Hepatocyte (in vitro differentiated cells): Measurements from ENCODE around the gene G2E3.

Experiments
- EZH2 ChIP-seq: fragments of 200-600 bp; sonication (generic); IDR thresholded peaks from 2 replicates; pipeline ENCODE4 v1.6.1; 2016; ENCODE audit warnings: antibody characterized with exemption, mild to moderate bottlenecking, borderline replicate concordance
- EZH2phosphoT487 ChIP-seq: fragments of 200-600 bp; sonication (generic); IDR thresholded peaks from one replicate; pipeline ENCODE4 v1.6.1; 2018; ENCODE audit warnings: antibody characterized with exemption, mild to moderate bottlenecking, low read depth, moderate library complexity; ENCODE audit not compliant: unreplicated experiment, severe bottlenecking
- TF ChIP-seq, protein P1 (sequence below): fragments of 200-600 bp; sonication (generic); IDR thresholded peaks from 2 replicates; pipeline ENCODE4 v1.5.1; 2016; ENCODE audit warnings: antibody characterized with exemption, mild to moderate bottlenecking; ENCODE audit not compliant: poor library complexity

DNA sequence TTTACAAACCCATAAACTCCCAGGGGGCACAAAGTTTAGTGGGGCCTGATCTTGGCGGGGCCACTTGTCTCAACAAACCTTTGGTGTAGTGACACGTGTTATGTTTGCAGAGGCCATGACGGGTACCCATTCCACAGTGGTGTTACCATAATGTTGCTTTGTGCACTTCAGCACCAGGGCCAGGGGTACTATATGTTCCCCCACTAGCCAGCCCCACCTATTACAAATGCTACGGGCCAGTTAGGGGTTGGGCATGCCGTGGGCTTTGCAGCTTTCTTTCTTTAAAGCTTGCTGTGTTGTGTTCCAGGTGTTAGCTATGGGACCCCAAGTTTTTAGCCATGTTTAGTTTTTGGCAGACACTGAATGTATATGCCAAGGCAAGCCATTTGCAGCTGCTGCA lies 30.8 kb upstream of the G2E3 start:
- TF ChIP-seq, protein P1, sequence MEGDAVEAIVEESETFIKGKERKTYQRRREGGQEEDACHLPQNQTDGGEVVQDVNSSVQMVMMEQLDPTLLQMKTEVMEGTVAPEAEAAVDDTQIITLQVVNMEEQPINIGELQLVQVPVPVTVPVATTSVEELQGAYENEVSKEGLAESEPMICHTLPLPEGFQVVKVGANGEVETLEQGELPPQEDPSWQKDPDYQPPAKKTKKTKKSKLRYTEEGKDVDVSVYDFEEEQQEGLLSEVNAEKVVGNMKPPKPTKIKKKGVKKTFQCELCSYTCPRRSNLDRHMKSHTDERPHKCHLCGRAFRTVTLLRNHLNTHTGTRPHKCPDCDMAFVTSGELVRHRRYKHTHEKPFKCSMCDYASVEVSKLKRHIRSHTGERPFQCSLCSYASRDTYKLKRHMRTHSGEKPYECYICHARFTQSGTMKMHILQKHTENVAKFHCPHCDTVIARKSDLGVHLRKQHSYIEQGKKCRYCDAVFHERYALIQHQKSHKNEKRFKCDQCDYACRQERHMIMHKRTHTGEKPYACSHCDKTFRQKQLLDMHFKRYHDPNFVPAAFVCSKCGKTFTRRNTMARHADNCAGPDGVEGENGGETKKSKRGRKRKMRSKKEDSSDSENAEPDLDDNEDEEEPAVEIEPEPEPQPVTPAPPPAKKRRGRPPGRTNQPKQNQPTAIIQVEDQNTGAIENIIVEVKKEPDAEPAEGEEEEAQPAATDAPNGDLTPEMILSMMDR: no peak
- no peak for TF ChIP-seq EZH2phosphoT487
- TF ChIP-seq EZH2: no peak
